Nephron progenitor cell (in vitro differentiated cells): Measurements from ENCODE around the gene CDS2.

Experiments used
- DNase-seq: peaks from one replicate; pipeline ENCODE4 v3.0.0; 2021
- H3K27ac Mint-ChIP-seq: 2 replicates; pipeline ENCODE4 v1.8.0; 2021; ENCODE audit warnings: mild to moderate bottlenecking, moderate library complexity, mixed read lengths
- H3K27me3 Mint-ChIP-seq: 2 replicates; pipeline ENCODE4 v1.8.0; 2021; ENCODE audit warnings: mild to moderate bottlenecking, low read depth, mixed read lengths; ENCODE audit not compliant: poor library complexity
- H3K36me3 Mint-ChIP-seq: 2 replicates; pipeline ENCODE4 v1.8.0; 2021; ENCODE audit warnings: low read depth, mixed read lengths
- H3K4me1 Mint-ChIP-seq: 2 replicates; pipeline ENCODE4 v1.8.0; 2021; ENCODE audit warnings: mixed read lengths
- H3K4me3 Mint-ChIP-seq: 2 replicates; pipeline ENCODE4 v1.8.0; 2021; ENCODE audit warnings: mild to moderate bottlenecking, moderate library complexity, mixed read lengths
- H3K9me3 Mint-ChIP-seq: 2 replicates; pipeline ENCODE4 v1.8.0; 2021; ENCODE audit warnings: mild to moderate bottlenecking, moderate library complexity, mixed read lengths
- TF ChIP-seq, protein P1 (sequence below): fragments of 200-600 bp; sonication (generic); IDR thresholded peaks from 2 replicates; pipeline ENCODE4 v1.5.0; 2021; ENCODE audit warnings: antibody characterized with exemption

The CDS2 gene

DNA sequence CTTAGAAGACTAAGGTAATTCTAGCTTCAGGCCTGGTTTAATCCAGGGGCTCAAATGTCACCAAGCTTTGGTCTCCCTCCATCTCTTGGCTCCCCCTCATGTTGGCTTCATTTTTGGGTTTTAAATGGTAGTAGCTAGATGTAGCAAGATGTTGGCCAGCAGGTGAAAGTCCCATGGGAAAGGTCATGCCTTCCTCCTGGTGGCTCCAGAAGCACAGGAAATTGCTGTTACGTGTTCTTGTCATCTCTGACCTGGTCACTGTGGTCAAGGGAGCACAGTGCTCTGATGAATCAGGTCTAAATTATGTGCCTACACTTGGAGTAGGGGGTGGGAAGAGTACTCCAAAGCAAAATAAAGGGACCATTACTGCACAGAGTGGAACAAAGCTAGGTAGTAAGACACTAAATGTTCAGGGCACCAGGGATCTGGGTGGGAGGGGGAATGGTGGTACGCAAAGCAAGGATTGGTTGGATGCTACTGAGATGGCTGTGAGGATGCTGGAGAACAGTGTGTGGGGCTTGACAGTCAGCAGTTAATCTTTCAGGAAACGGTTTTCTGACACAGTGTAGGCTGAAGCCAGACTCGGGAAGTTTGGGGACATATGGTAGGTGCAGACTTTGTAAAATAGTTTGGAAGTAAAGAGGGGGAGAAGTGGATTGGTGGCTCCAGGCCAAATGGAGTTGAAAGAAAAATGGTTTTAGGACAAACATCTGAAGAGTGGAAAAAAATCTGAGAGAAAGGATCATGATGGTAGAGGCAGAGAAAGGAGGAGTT is 30.1 kb downstream of the CDS2 start:
- H3K36me3 Mint-ChIP-seq = peaks cover 11% of the 10 kb centered on the region
- no peak overlapping the region for H3K27ac Mint-ChIP-seq
- no peak overlapping the region for H3K4me3 Mint-ChIP-seq
- no peaks in the 10 kb centered on the region for H3K9me3 Mint-ChIP-seq
- peaks cover 48% of the 10 kb centered on the region for H3K4me1 Mint-ChIP-seq
- no peaks in the 10 kb centered on the region for H3K27me3 Mint-ChIP-seq
- TF ChIP-seq, protein P1, sequence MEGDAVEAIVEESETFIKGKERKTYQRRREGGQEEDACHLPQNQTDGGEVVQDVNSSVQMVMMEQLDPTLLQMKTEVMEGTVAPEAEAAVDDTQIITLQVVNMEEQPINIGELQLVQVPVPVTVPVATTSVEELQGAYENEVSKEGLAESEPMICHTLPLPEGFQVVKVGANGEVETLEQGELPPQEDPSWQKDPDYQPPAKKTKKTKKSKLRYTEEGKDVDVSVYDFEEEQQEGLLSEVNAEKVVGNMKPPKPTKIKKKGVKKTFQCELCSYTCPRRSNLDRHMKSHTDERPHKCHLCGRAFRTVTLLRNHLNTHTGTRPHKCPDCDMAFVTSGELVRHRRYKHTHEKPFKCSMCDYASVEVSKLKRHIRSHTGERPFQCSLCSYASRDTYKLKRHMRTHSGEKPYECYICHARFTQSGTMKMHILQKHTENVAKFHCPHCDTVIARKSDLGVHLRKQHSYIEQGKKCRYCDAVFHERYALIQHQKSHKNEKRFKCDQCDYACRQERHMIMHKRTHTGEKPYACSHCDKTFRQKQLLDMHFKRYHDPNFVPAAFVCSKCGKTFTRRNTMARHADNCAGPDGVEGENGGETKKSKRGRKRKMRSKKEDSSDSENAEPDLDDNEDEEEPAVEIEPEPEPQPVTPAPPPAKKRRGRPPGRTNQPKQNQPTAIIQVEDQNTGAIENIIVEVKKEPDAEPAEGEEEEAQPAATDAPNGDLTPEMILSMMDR = no peak
- DNase-seq = no peak

DNA sequence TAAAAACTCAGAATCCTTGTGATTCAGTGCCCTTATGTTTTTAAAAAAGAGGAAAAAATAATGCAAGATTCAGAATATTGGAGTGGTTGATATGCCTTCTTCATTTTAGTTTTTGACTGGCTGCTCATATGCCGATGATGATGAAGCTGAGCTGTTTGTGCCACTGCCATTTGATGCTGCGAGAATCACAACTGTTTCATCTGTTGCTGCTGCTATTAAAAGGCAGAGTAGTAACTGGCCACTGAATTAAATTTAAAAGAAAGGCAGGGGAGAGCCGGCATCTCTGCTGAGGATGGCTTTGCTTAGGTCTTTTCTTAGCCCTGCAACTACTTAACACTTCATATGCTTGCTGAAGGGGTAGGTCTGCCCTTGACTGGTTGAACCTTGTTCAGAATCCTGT is 33.1 kb downstream of the CDS2 start:
- Mint-ChIP-seq H3K4me1 (peaks cover 24% of the 10 kb centered on the region), H3K36me3 (peaks cover 11% of the 10 kb centered on the region), H3K27me3 (no peaks in the 10 kb centered on the region), H3K9me3 (no peaks in the 10 kb centered on the region), H3K4me3 (no peak overlapping the region), H3K27ac (no peak overlapping the region)
- TF ChIP-seq, protein P1 = no peak
- DNase-seq = no peak

DNA sequence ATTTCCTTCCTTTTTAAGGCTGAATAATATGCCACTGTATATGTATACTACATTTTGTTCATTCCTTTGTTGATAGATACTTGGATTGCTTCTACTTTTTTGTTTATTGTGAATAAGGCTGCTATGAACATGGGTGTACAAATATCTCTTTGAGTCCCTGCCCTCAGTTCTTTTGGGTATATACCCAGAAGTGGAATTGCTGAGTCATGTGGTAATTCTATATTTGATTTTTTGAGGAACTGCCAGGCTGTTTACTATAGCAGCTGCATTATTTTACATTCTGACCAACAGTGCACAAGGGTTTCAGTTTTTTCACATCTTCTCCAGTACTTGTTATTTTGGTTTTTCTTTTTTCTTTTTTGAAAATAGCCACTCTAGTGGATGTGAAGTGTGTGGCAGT is 34.1 kb downstream of the CDS2 start:
- H3K9me3 Mint-ChIP-seq = no peaks in the 10 kb centered on the region
- no peak for DNase-seq
- H3K36me3 Mint-ChIP-seq = peaks cover 9% of the 10 kb centered on the region
- H3K4me1 Mint-ChIP-seq = peaks cover 18% of the 10 kb centered on the region
- no peak overlapping the region for H3K27ac Mint-ChIP-seq
- H3K4me3 Mint-ChIP-seq = no peak overlapping the region
- no peaks in the 10 kb centered on the region for H3K27me3 Mint-ChIP-seq
- TF ChIP-seq, protein P1 = no peak

DNA sequence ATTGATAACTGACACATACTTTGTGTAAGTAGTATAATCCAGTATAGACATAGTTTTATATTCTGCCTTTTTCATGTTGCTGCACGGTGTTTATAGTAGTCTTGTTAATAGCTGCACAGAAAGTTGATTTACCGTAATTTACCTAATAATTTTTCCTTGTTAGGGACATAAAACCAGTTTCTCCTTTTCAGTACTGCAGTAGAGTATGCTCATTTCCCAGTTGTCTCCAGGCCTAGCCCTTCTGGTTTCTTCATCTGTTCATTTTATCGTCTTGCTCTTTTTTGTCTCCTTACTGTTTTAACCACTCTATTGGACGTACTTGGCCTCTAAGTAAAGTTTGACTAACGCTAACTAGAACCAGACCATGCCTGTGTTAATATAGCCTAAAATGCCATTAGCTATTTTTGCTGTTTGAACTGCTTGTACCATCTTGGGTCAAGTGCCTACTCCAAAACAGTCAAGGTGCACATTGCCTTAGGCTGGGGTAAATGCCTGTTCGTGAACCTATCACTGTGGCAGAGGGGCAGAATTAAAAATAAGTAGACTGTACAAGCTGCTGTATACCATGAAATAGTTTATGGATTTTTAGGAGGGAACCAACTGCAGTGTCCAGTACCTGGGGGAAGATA is 34.8 kb downstream of the CDS2 start:
- no peak for DNase-seq
- H3K36me3 Mint-ChIP-seq = peaks cover 4% of the 10 kb centered on the region
- no peak overlapping the region for H3K27ac Mint-ChIP-seq
- H3K9me3 Mint-ChIP-seq = no peaks in the 10 kb centered on the region
- TF ChIP-seq, protein P1 = no peak
- H3K27me3 Mint-ChIP-seq = no peaks in the 10 kb centered on the region
- H3K4me3 Mint-ChIP-seq = no peak overlapping the region
- H3K4me1 Mint-ChIP-seq = peaks cover 18% of the 10 kb centered on the region

DNA sequence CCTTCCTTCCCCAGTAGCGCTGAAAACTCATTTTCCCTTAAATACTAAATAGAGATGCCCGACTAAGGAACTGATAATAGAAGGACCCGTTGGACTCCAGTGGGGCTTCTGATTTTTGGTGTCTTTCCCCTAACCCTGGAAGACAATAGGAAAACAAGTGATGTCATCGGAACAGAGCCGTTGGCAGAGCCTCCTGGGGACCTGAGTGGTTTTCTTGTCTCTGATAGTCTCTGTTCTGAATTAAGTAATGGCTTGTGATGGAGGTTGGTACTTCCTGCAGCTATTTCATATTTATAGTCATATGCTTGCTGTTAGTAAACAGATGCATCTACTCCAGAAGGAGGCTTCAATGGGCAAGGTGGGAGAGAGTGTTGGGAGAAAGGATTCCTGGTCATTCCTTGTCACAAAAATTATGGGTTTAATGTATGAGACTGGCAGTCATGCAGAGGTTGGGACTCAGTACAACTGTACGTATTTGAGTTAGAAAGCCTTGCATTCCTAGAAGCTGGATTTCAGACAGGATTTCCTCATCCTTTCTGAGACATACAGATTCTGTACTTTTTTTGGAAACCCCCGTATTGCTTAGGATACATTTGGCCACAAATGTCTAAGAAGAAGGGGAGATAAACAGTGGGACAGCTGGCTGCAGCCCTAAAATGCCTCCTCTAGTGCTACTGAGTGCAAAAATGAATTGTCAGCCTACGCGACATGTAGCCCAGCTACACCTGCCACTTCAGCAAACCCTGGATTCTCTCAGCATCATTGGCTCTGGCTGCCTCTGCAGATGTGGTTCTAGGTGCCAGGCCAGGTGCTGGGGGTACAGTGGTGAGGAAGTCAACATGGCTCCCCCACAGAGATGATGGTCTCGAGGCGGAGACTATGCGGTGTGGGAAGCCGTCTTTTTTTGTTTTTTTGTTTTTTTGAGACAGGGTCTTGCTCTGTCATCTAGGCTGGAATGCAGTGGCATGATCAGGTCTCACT is 38.1 kb downstream of the CDS2 start:
- Mint-ChIP-seq H3K4me3 (no peak overlapping the region), H3K4me1 (peaks cover 37% of the 10 kb centered on the region)

More for the DNA sequence above, 38.1 kb downstream of the CDS2 start:
- peaks cover 4% of the 10 kb centered on the region for H3K36me3 Mint-ChIP-seq
- no peaks in the 10 kb centered on the region for H3K9me3 Mint-ChIP-seq
- H3K27me3 Mint-ChIP-seq = no peaks in the 10 kb centered on the region
- TF ChIP-seq, protein P1 = no peak
- no peak overlapping the region for H3K27ac Mint-ChIP-seq
- no peak for DNase-seq
